GM18951 (cell line): Measurements from ENCODE around the gene TSPAN15.
"Not testable (repeated sequence)": the region's sequence is repeated elsewhere in the genome, so short reads cannot be mapped to it uniquely, and the experiment has no call there.

Source experiments
- POLR2A ChIP-seq: IDR thresholded peaks from 4 replicates; pipeline ENCODE4 v1.6.1; 2011; ENCODE audit warnings: mild to moderate bottlenecking; ENCODE audit not compliant: insufficient read length, insufficient read depth; ENCODE audit errors: extremely low read depth
- in situ Hi-C: fragments of 300-500 bp; cut with MboI; formaldehyde crosslinking; loops from one replicate; pipeline ENCODE4 v1.12.0; 2022; ENCODE audit warnings: low sequenced_read_pairs, mixed read lengths, inconsistent platforms; ENCODE audit not compliant: unreplicated experiment

Gene TSPAN15

DNA sequence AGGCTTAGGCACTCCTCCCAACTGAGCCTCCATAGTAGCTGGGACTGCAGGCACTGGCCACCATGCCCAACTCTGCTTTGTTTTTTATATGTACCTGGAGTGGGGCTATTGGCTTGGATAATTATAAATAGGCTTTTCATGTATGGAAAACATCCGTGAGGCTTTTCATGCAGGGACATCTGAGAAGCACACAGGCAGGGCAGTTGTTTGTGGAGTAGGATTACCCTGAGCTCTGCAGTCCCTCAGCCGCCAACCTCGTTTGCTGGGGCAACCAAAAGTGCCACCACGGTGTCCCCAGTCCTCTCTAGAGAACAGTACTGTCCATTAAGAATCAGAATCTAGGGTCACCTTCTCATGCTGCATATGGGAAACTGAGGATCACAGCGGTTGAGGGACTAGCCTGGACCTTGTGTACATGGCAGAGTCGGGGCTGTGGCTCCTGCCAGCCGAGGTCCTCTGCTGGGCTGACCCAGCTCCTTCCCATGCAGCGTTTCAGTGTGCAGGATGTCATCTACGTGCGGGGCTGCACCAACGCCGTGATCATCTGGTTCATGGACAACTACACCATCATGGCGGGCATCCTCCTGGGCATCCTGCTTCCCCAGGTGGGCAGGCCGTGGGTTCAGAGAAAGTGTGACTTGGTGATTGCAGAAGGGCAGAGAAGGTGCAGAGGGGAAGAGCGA is 54.5 kb downstream of the TSPAN15 start:
- in situ Hi-C loops = no loop called here
- no peak for TF ChIP-seq POLR2A

GRCh38 chr10:69506487-69506833 is 55.2 kb downstream of the TSPAN15 start:
- TF ChIP-seq POLR2A = no peak
- in situ Hi-C loops = no loop called here

DNA sequence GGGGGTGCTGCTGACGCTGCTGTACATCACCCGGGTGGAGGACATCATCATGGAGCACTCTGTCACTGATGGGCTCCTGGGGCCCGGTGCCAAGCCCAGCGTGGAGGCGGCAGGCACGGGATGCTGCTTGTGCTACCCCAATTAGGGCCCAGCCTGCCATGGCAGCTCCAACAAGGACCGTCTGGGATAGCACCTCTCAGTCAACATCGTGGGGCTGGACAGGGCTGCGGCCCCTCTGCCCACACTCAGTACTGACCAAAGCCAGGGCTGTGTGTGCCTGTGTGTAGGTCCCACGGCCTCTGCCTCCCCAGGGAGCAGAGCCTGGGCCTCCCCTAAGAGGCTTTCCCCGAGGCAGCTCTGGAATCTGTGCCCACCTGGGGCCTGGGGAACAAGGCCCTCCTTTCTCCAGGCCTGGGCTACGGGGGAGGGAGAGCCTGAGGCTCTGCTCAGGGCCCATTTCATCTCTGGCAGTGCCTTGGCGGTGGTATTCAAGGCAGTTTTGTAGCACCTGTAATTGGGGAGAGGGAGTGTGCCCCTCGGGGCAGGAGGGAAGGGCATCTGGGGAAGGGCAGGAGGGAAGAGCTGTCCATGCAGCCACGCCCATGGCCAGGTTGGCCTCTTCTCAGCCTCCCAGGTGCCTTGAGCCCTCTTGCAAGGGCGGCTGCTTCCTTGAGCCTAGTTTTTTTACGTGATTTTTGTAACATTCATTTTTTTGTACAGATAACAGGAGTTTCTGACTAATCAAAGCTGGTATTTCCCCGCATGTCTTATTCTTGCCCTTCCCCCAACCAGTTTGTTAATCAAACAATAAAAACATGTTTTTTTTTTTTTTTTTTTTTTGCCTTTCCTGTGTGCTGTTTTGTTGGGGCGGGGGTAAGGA is 55.8 kb downstream of the TSPAN15 start:
- TF ChIP-seq POLR2A = no peak
- in situ Hi-C loops = no loop called here

- in situ Hi-C loops = no loop called here
Observed at GRCh38 chr10:69508738-69509340, 57.6 kb downstream of the TSPAN15 start.

GRCh38 chr10:69512901-69513300 is 61.6 kb downstream of the TSPAN15 start:
- no peak for TF ChIP-seq POLR2A
- in situ Hi-C loops = no loop called here

More at GRCh38 chr10:69508738-69509340, 57.6 kb downstream of the TSPAN15 start:
- TF ChIP-seq POLR2A = no peak

DNA sequence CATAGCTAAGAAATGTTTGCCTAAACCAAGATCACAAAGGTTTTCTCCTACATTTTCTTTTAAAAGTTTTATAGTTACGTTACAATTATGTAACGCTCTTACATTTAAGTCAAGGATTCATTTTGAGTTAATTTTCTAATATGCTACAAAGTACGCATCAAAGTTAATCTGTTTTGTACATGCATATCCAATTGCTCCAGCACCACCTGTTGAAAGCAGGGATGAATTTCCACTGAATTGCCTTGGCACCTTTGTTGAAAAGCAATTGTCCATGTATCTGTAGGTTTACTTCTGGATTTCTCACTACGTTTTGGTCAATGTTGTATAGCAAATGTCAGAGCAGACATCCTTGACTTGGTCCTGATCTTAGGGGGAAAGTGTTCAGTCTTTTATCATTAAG is 62.4 kb downstream of the TSPAN15 start:
- no peak for TF ChIP-seq POLR2A
- in situ Hi-C loops = no loop called here

- TF ChIP-seq POLR2A = no peak
- in situ Hi-C loops = loop anchor here (5.0 kb wide), 1 partner anchor 122 kb away; no protein-coding TSS in a partner anchor
Observed at GRCh38 chr10:69515699-69516259, 64.5 kb downstream of the TSPAN15 start.

GRCh38 chr10:69516316-69516715 is 65.1 kb downstream of the TSPAN15 start:
- in situ Hi-C loops = loop anchor here (5.0 kb wide), 1 partner anchor 121 kb away; no protein-coding TSS in a partner anchor

GRCh38 chr10:69516796-69517195 is 65.5 kb downstream of the TSPAN15 start:
- TF ChIP-seq POLR2A = no peak
- in situ Hi-C loops = loop anchor here (5.0 kb wide), 1 partner anchor 121 kb away; no protein-coding TSS in a partner anchor

More at GRCh38 chr10:69516316-69516715, 65.1 kb downstream of the TSPAN15 start:
- no peak for TF ChIP-seq POLR2A

- in situ Hi-C loops = loop anchor here (5.0 kb wide), 1 partner anchor 120 kb away; no protein-coding TSS in a partner anchor
- no peak for TF ChIP-seq POLR2A
Observed at GRCh38 chr10:69517271-69517848, 66.1 kb downstream of the TSPAN15 start.

DNA sequence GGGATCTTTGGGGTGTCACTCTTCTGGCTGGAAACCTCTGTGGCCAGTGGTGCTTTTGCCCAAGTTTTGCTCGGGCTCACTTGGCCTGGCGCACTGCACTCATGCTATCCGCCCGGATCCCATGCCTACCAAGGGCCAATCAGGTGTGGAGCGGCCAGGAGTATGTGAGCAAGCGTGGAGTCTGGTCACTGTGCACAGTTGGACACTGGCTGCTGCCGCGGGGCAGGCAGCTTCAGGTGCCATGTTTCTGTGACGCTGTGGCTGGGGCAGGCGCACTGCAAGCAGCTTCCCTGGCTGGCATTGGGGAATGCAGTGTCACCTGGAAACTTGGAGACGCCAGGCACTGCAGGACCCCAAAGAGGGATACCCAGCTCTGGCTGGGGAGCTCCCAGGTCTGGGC is 76.7 kb downstream of the TSPAN15 start:
- no peak for TF ChIP-seq POLR2A
- in situ Hi-C loops = no loop called here

- in situ Hi-C loops = no loop called here
- no peak for TF ChIP-seq POLR2A
Observed at GRCh38 chr10:69533658-69534057, 82.4 kb downstream of the TSPAN15 start.

- in situ Hi-C loops = not testable (repeated sequence)
Observed at GRCh38 chr10:69536521-69536920, 85.3 kb downstream of the TSPAN15 start.
